HEK293 (cell line): ENCODE results near the gene FKBP5.

Experiments
- KLF9 ChIP-seq: fragments of 450-650 bp; formaldehyde crosslinking; IDR thresholded peaks from 2 replicates; pipeline ENCODE4 v1.5.1; 2016; ENCODE audit warnings: missing biosample characterization, missing genetic modification characterization, low read depth
- MYNN ChIP-seq: fragments of 450-650 bp; formaldehyde crosslinking; IDR thresholded peaks from 2 replicates; pipeline ENCODE4 v1.5.1; 2016; ENCODE audit warnings: missing biosample characterization, missing genetic modification characterization, borderline replicate concordance
- SP7 ChIP-seq: fragments of 450-650 bp; formaldehyde crosslinking; IDR thresholded peaks from 2 replicates; pipeline ENCODE4 v1.5.1; 2016; ENCODE audit warnings: missing biosample characterization, missing genetic modification characterization
- ZNF138 ChIP-seq: fragments of 450-650 bp; formaldehyde crosslinking; IDR thresholded peaks from 2 replicates; pipeline ENCODE4 v1.5.1; 2016; ENCODE audit warnings: missing biosample characterization, missing genetic modification characterization, borderline replicate concordance
- ZNF140 ChIP-seq: fragments of 450-650 bp; formaldehyde crosslinking; IDR thresholded peaks from 2 replicates; pipeline ENCODE4 v1.5.1; 2016; ENCODE audit warnings: missing biosample characterization, missing genetic modification characterization
- ZNF274 ChIP-seq, 2 experiments: fragments of 200-500 bp in 1 of 2; fragments of 450-650 bp in 1 of 2; sonication (Bioruptor generic) in 1 of 2; formaldehyde crosslinking in 1 of 2; IDR thresholded peaks; 2 replicates each; pipeline versions ENCODE4 v1.5.1 to v1.6.1; 2014 to 2016; ENCODE audit warnings: borderline replicate concordance in 1 of 2, inconsistent platforms in 1 of 2, low read length in 1 of 2, missing biosample characterization in 1 of 2, missing genetic modification characterization in 1 of 2
- ZNF473 ChIP-seq: fragments of 450-650 bp; formaldehyde crosslinking; IDR thresholded peaks from 2 replicates; pipeline ENCODE4 v1.5.1; 2017; ENCODE audit warnings: missing biosample characterization, missing genetic modification characterization
- ZNF747 ChIP-seq: fragments of 450-650 bp; formaldehyde crosslinking; IDR thresholded peaks from 2 replicates; pipeline ENCODE4 v1.5.1; 2016; ENCODE audit warnings: missing biosample characterization, missing genetic modification characterization
- ZNF76 ChIP-seq: fragments of 450-650 bp; formaldehyde crosslinking; IDR thresholded peaks from 2 replicates; pipeline ENCODE4; 2016; ENCODE audit warnings: low read depth, missing biosample characterization, missing genetic modification characterization, borderline replicate concordance
- TF ChIP-seq, protein P1 (sequence below): fragments of 450-650 bp; formaldehyde crosslinking; IDR thresholded peaks from 2 replicates; pipeline ENCODE4 v1.5.1; 2016; ENCODE audit warnings: missing biosample characterization, missing genetic modification characterization
- TF ChIP-seq, protein P2 (sequence below): sonication (generic); formaldehyde crosslinking; IDR thresholded peaks from 2 replicates; pipeline ENCODE4 v1.8.1; 2022; ENCODE audit warnings: mild to moderate bottlenecking, moderate library complexity, missing genetic modification reagents
- TF ChIP-seq, protein P3 (sequence below): IDR thresholded peaks from 2 replicates; pipeline ENCODE4 v1.6.1; 2011; ENCODE audit warnings: mild to moderate bottlenecking, low read depth, low read length, borderline replicate concordance
- TF ChIP-seq, protein P4 (sequence below): fragments of 450-650 bp; formaldehyde crosslinking; IDR thresholded peaks from 2 replicates; pipeline ENCODE4 v1.5.1; 2017; ENCODE audit warnings: missing biosample characterization, missing genetic modification characterization

DNA sequence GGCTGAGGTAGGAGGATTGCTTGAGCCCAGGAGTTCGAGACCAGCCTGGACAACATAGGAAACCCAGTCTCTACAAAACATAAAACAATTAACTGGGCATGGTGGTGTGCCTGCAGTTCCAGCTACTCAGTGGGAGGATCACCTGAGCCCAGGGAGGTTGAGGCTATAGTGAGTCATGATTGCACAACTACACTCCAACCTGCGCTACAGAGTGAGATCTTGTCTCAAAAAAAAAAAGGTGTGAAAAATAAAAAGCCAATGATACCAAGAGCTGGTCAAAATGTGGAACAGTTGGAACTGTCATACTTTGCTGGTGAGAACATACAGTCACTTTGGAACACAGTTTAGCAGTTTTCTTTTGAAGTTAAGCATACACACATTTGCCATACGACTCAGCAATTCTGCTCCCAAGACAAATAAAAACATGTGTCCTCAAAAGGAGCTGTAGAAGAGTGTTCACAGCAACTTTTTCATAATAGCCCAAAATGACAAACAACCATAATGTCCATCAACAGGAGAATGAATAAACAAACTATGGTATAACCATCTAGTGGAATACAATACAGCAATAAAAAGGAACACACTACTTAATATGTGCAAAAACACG is 21.6 kb upstream of the FKBP5 start:
- TF ChIP-seq, protein P1, sequence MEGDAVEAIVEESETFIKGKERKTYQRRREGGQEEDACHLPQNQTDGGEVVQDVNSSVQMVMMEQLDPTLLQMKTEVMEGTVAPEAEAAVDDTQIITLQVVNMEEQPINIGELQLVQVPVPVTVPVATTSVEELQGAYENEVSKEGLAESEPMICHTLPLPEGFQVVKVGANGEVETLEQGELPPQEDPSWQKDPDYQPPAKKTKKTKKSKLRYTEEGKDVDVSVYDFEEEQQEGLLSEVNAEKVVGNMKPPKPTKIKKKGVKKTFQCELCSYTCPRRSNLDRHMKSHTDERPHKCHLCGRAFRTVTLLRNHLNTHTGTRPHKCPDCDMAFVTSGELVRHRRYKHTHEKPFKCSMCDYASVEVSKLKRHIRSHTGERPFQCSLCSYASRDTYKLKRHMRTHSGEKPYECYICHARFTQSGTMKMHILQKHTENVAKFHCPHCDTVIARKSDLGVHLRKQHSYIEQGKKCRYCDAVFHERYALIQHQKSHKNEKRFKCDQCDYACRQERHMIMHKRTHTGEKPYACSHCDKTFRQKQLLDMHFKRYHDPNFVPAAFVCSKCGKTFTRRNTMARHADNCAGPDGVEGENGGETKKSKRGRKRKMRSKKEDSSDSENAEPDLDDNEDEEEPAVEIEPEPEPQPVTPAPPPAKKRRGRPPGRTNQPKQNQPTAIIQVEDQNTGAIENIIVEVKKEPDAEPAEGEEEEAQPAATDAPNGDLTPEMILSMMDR (tag by site-specific recombination): no peak
- TF ChIP-seq, protein P2, sequence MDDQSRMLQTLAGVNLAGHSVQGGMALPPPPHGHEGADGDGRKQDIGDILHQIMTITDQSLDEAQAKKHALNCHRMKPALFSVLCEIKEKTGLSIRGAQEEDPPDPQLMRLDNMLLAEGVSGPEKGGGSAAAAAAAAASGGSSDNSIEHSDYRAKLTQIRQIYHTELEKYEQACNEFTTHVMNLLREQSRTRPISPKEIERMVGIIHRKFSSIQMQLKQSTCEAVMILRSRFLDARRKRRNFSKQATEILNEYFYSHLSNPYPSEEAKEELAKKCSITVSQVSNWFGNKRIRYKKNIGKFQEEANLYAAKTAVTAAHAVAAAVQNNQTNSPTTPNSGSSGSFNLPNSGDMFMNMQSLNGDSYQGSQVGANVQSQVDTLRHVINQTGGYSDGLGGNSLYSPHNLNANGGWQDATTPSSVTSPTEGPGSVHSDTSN (CRISPR knock-in tag): no peak
- TF ChIP-seq MYNN (no peak), ZNF274 (IDR thresholded peaks at IDR 0.05; ENCODE audit: low read length) (no peak), ZNF274 (tag by site-specific recombination; IDR thresholded peaks at IDR 0.05; ENCODE audit: borderline replicate concordance) (no peak), ZNF138 (tag by site-specific recombination) (no peak), SP7 (tag by site-specific recombination) (no peak), ZNF140 (tag by site-specific recombination) (peak; percentile 83; the same call in 1 of the 2 replicates), ZNF747 (tag by site-specific recombination) (no peak), KLF9 (tag by site-specific recombination) (no peak), ZNF473 (tag by site-specific recombination) (no peak), ZNF76 (no peak)
- TF ChIP-seq, protein P3, sequence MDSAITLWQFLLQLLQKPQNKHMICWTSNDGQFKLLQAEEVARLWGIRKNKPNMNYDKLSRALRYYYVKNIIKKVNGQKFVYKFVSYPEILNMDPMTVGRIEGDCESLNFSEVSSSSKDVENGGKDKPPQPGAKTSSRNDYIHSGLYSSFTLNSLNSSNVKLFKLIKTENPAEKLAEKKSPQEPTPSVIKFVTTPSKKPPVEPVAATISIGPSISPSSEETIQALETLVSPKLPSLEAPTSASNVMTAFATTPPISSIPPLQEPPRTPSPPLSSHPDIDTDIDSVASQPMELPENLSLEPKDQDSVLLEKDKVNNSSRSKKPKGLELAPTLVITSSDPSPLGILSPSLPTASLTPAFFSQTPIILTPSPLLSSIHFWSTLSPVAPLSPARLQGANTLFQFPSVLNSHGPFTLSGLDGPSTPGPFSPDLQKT: no peak
- TF ChIP-seq, protein P4, sequence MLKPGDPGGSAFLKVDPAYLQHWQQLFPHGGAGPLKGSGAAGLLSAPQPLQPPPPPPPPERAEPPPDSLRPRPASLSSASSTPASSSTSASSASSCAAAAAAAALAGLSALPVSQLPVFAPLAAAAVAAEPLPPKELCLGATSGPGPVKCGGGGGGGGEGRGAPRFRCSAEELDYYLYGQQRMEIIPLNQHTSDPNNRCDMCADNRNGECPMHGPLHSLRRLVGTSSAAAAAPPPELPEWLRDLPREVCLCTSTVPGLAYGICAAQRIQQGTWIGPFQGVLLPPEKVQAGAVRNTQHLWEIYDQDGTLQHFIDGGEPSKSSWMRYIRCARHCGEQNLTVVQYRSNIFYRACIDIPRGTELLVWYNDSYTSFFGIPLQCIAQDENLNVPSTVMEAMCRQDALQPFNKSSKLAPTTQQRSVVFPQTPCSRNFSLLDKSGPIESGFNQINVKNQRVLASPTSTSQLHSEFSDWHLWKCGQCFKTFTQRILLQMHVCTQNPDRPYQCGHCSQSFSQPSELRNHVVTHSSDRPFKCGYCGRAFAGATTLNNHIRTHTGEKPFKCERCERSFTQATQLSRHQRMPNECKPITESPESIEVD (tag by site-specific recombination): no peak
